ENCODE data around the gene ARHGEF28.

GRCh38 chr5:73962801-73963425, 336.9 kb downstream of the ARHGEF28 start:
- TF ChIP-seq CTCF (IDR thresholded peaks at IDR 0.05; ENCODE audit: low read depth, low read length, poor library complexity, severe bottlenecking): no peak
- TF ChIP-seq EZH2phosphoT487 (IDR thresholded peaks at IDR 0.05; ENCODE audit: borderline replicate concordance, low read length): no peak

Data from DOHH2 (cell line).